Measurements from ENCODE around the gene SNX33. TPM values are rescaled to one million over a fixed set of nuclear protein-coding genes. Genes with fewer than 3 reads are reported as not detected.

Gene SNX33
- total and polyA plus RNA-seq, 2 of the 13 experiments (the other 11 are each of a cell fraction or from before 2014, with no cell fraction given), result 11.0 to 11.6 TPM

GRCh38 chr15:75694241-75695182 lies 46.8 kb downstream of the SNX33 start (continued):
- TF ChIP-seq ZNF609 (CRISPR knock-in tag; IDR thresholded peaks at IDR 0.05; ENCODE audit: borderline replicate concordance), result no peak
- no peak for TF ChIP-seq ZNF577 (CRISPR knock-in tag; IDR thresholded peaks at IDR 0.05; ENCODE audit: borderline replicate concordance, low read depth)
- no peak for TF ChIP-seq REPIN1 (CRISPR knock-in tag; IDR thresholded peaks at IDR 0.05; ENCODE audit: borderline replicate concordance, low read depth)
- TF ChIP-seq, protein P1, sequence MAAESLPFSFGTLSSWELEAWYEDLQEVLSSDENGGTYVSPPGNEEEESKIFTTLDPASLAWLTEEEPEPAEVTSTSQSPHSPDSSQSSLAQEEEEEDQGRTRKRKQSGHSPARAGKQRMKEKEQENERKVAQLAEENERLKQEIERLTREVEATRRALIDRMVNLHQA (CRISPR knock-in tag; IDR thresholded peaks at IDR 0.05), result no peak
- no peak for TF ChIP-seq HOXD1 (CRISPR knock-in tag; IDR thresholded peaks at IDR 0.05)
- TF ChIP-seq NFYC (CRISPR knock-in tag; IDR thresholded peaks at IDR 0.05), result no peak
- no peak for TF ChIP-seq ZNF460 (CRISPR knock-in tag; IDR thresholded peaks at IDR 0.05; ENCODE audit: borderline replicate concordance)
- no peak for TF ChIP-seq PPARG (CRISPR knock-in tag; conservative IDR thresholded peaks at IDR 0.05)
- no peak for TF ChIP-seq MIXL1 (CRISPR knock-in tag; IDR thresholded peaks at IDR 0.05)
- TF ChIP-seq GMEB1 (CRISPR knock-in tag; IDR thresholded peaks at IDR 0.05; ENCODE audit: borderline replicate concordance), result no peak
- TF ChIP-seq, protein P2, sequence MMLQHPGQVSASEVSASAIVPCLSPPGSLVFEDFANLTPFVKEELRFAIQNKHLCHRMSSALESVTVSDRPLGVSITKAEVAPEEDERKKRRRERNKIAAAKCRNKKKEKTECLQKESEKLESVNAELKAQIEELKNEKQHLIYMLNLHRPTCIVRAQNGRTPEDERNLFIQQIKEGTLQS (CRISPR knock-in tag; IDR thresholded peaks at IDR 0.05), result no peak
- TF ChIP-seq PATZ1 (CRISPR knock-in tag; IDR thresholded peaks at IDR 0.05), result peak; percentile 67
- no peak for TF ChIP-seq SIN3B (IDR thresholded peaks at IDR 0.05; ENCODE audit: low read length)
- no peak for TF ChIP-seq IKZF1 (IDR thresholded peaks at IDR 0.05)
- no peak for TF ChIP-seq ZNF570 (CRISPR knock-in tag; IDR thresholded peaks at IDR 0.05; ENCODE audit: borderline replicate concordance)
- TF ChIP-seq HMGXB4 (CRISPR knock-in tag; IDR thresholded peaks at IDR 0.05; ENCODE audit: borderline replicate concordance in 1 of 2, low read depth in 1 of 2), result peak in 1 of 2 experiments; percentile 50; a peak in 1 of 4 replicates
